ENCODE data around the gene CNTNAP2.

DNA sequence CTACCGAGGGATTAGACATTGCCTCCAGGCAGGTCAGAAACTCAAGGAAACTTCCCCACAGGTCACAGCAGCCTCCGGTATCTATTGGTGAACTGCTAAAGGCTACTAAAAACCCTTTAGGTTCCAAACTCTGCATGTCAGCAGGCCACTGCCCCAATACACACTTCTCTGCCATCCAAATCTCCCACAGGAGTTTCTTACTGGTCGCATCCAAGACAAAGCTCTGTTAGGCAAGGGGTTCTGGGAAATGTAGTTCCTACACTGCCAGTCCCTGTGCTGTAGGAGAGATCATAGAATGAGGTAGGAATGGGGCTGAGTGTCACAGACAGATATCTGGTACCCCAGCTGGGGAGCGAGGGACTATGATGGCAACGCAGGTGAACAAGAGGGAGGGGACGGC lies 1717.0 kb downstream of the CNTNAP2 start:
- TF ChIP-seq, protein P1, sequence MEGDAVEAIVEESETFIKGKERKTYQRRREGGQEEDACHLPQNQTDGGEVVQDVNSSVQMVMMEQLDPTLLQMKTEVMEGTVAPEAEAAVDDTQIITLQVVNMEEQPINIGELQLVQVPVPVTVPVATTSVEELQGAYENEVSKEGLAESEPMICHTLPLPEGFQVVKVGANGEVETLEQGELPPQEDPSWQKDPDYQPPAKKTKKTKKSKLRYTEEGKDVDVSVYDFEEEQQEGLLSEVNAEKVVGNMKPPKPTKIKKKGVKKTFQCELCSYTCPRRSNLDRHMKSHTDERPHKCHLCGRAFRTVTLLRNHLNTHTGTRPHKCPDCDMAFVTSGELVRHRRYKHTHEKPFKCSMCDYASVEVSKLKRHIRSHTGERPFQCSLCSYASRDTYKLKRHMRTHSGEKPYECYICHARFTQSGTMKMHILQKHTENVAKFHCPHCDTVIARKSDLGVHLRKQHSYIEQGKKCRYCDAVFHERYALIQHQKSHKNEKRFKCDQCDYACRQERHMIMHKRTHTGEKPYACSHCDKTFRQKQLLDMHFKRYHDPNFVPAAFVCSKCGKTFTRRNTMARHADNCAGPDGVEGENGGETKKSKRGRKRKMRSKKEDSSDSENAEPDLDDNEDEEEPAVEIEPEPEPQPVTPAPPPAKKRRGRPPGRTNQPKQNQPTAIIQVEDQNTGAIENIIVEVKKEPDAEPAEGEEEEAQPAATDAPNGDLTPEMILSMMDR (IDR thresholded peaks at IDR 0.05): no peak
- TF ChIP-seq POLR2A (IDR thresholded peaks at IDR 0.05) (no peak), EP300 (IDR thresholded peaks at IDR 0.05) (no peak)

Data from tibial nerve (tissue), 4 donors.